HCT116 (cell line): ENCODE measurements around the gene EEPD1.

ENCODE experiments used
- CTCF ChIP-seq, 3 experiments: fragments of 200-600 bp in 1 of 3; sonication (generic) in 1 of 3; IDR thresholded peaks in 2 of 3; conservative IDR thresholded peaks in 1 of 3; 2 replicates each; pipeline ENCODE4 v1.5.1; 2012 to 2017; ENCODE audit warnings: low read depth in 2 of 3, low read length in 2 of 3, antibody characterized with exemption in 1 of 3, borderline replicate concordance in 1 of 3, control low read depth in 1 of 3, mild to moderate bottlenecking in 1 of 3, mixed read lengths in 1 of 3, mixed run types in 1 of 3, moderate library complexity in 1 of 3; ENCODE audit not compliant: insufficient read depth in 1 of 3
- EGR1 ChIP-seq: IDR thresholded peaks from 2 replicates; pipeline ENCODE4 v1.6.1; 2012; ENCODE audit warnings: low read depth
- EZH2phosphoT487 ChIP-seq: fragments of 200-600 bp; IDR thresholded peaks from 2 replicates; pipeline ENCODE4 v1.6.1; 2018; ENCODE audit warnings: antibody characterized with exemption, borderline replicate concordance
- JUND ChIP-seq: IDR thresholded peaks from 2 replicates; pipeline ENCODE4 v1.6.1; 2012

- TF ChIP-seq CTCF (IDR thresholded peaks at IDR 0.05 in 2 of 3, conservative IDR thresholded peaks at IDR 0.05 in 1 of 3; ENCODE audit: borderline replicate concordance in 1 of 3, insufficient read depth in 1 of 3, low read depth in 2 of 3, low read length in 2 of 3): no peak
- no peak for TF ChIP-seq EZH2phosphoT487
- TF ChIP-seq JUND: no peak
- no peak for TF ChIP-seq EGR1
Observed at GRCh38 chr7:36260481-36260880, 107.4 kb downstream of the EEPD1 start.
